Measurements from ENCODE around the gene INO80E. TPM values are rescaled to one million over a fixed set of nuclear protein-coding genes. Genes with fewer than 3 reads are reported as not detected.

The INO80E gene
- total and polyA plus RNA-seq, 2 donors (not counting 1 experiment from before 2014, with no cell fraction given): 103 to 113 TPM

- Histone ChIP-seq H4K20me1 (ENCODE audit: control insufficient read depth, insufficient read depth, low read length, poor library complexity, severe bottlenecking) (no peaks in the 10 kb centered on the region), H3K4me2 (replicated peaks; ENCODE audit: low read depth, low read length, poor library complexity, severe bottlenecking) (no peak overlapping the region), H3K9ac (ENCODE audit: low read length) (no peak overlapping the region), H3K4me1 (ENCODE audit: control insufficient read depth in 2 of 2, insufficient read depth in 2 of 2, low read length in 2 of 2) (no peaks in the 10 kb centered on the region), H3K27ac (ENCODE audit: low read length in 2 of 2) (no peak overlapping the region), H3K9me3 (ENCODE audit: control extremely low read depth in 1 of 3, control insufficient read depth in 2 of 3, insufficient read depth in 1 of 3, low read length in 2 of 3) (no peaks in the 10 kb centered on the region), H3K27me3 (replicated peaks in 1 of 4; ENCODE audit: control extremely low read depth in 1 of 4, control insufficient read depth in 3 of 4, insufficient read depth in 4 of 4, low read length in 3 of 4) (no peaks in the 10 kb centered on the region), H2AFZ (ENCODE audit: insufficient read depth, low read depth, low read length, poor library complexity, severe bottlenecking) (no peak overlapping the region), H3K4me3 (ENCODE audit: control extremely low read depth in 1 of 5, extremely low read depth in 1 of 5, insufficient read depth in 1 of 5, low read depth in 2 of 5, low read length in 4 of 5) (no peak overlapping the region), H3K36me3 (replicated peaks in 1 of 2; ENCODE audit: control extremely low read depth in 1 of 2, control insufficient read depth in 1 of 2, extremely low read depth in 1 of 2, insufficient read depth in 2 of 2, low read length in 1 of 2) (peaks cover 0 to 69% of the 10 kb centered on the region in 2 experiments), H3K79me2 (ENCODE audit: control insufficient read depth, insufficient read depth, low read length) (no peaks in the 10 kb centered on the region)
- Mint-ChIP-seq H3K4me3 (no peak overlapping the region), H3K27me3 (no peaks in the 10 kb centered on the region), H3K27ac (no peak overlapping the region), H3K4me1 (no peaks in the 10 kb centered on the region), H3K9me3 (ENCODE audit: insufficient read depth) (no peaks in the 10 kb centered on the region)
- intact Hi-C loops (cut with micrococcal nuclease): no loop called here
- no peak for ATAC-seq (ENCODE audit: low read depth)
- WGBS (ENCODE audit: insufficient coverage): 100% methylated on average over 2 of the region's 5 CpGs
- ChIA-PET POLR2A (no interaction called here), CTCF (no interaction called here)
- DNase-seq: no peak
- TF ChIP-seq EZH2 (IDR thresholded peaks at IDR 0.05; ENCODE audit: borderline replicate concordance, insufficient read depth, low read depth, low read length, poor library complexity, severe bottlenecking) (no peak), CTCF (IDR thresholded peaks at IDR 0.05) (no peak)
Measured at GRCh38 chr16:29986931-29987330, 9.1 kb upstream of the INO80E start.

- CTCF ChIA-PET: no interaction called here
- Histone ChIP-seq H3K4me1 (ENCODE audit: control insufficient read depth in 2 of 2, insufficient read depth in 2 of 2, low read length in 2 of 2) (no peaks in the 10 kb centered on the region), H2AFZ (ENCODE audit: insufficient read depth, low read depth, low read length, poor library complexity, severe bottlenecking) (no peak overlapping the region), H3K27me3 (replicated peaks in 1 of 4; ENCODE audit: control extremely low read depth in 1 of 4, control insufficient read depth in 3 of 4, insufficient read depth in 4 of 4, low read length in 3 of 4) (no peaks in the 10 kb centered on the region), H3K27ac (ENCODE audit: low read length in 2 of 2) (no peak overlapping the region), H3K79me2 (ENCODE audit: control insufficient read depth, insufficient read depth, low read length) (no peaks in the 10 kb centered on the region), H3K4me2 (replicated peaks; ENCODE audit: low read depth, low read length, poor library complexity, severe bottlenecking) (no peak overlapping the region), H4K20me1 (ENCODE audit: control insufficient read depth, insufficient read depth, low read length, poor library complexity, severe bottlenecking) (no peaks in the 10 kb centered on the region), H3K4me3 (ENCODE audit: control extremely low read depth in 1 of 5, extremely low read depth in 1 of 5, insufficient read depth in 1 of 5, low read depth in 2 of 5, low read length in 4 of 5) (no peak overlapping the region), H3K36me3 (replicated peaks in 1 of 2; ENCODE audit: control extremely low read depth in 1 of 2, control insufficient read depth in 1 of 2, extremely low read depth in 1 of 2, insufficient read depth in 2 of 2, low read length in 1 of 2) (peaks cover 0 to 68% of the 10 kb centered on the region in 2 experiments), H3K9me3 (ENCODE audit: control extremely low read depth in 1 of 3, control insufficient read depth in 2 of 3, insufficient read depth in 1 of 3, low read length in 2 of 3) (no peaks in the 10 kb centered on the region), H3K9ac (ENCODE audit: low read length) (no peak overlapping the region)
- Mint-ChIP-seq H3K9me3 (ENCODE audit: insufficient read depth) (no peaks in the 10 kb centered on the region), H3K27ac (no peak overlapping the region), H3K4me1 (no peaks in the 10 kb centered on the region), H3K27me3 (no peaks in the 10 kb centered on the region), H3K4me3 (no peak overlapping the region)
- POLR2A ChIA-PET: no interaction called here
- ATAC-seq (ENCODE audit: low read depth) (no peak), DNase-seq (no peak)
- intact Hi-C loops (cut with micrococcal nuclease): no loop called here
- TF ChIP-seq CTCF (IDR thresholded peaks at IDR 0.05) (no peak), EZH2 (IDR thresholded peaks at IDR 0.05; ENCODE audit: borderline replicate concordance, insufficient read depth, low read depth, low read length, poor library complexity, severe bottlenecking) (no peak)
- WGBS (ENCODE audit: insufficient coverage): 98% methylated on average over 32 of the region's 35 CpGs
Measured at GRCh38 chr16:29987371-29988085, 8.5 kb upstream of the INO80E start.
